ENCODE data around the gene DIAPH2. TPM values are rescaled to one million over a fixed set of nuclear protein-coding genes. Genes with fewer than 3 reads are reported as not detected.
A peak's percentile ranks its signal among the peaks of the same experiment; 100 is the strongest.

Gene DIAPH2
- total RNA-seq, 2 experiments from 2014 or later = 10.0 to 10.6 TPM

GRCh38 chrX:97587171-97587570 lies 902.5 kb downstream of the DIAPH2 start:
- DNase-seq = no peak
- ChIA-PET CTCF (no interaction called here), POLR2A (no interaction called here)
- H3K4me3 Mint-ChIP-seq = no peak overlapping the region
- H3K36me3 Mint-ChIP-seq = no peaks in the 10 kb centered on the region
- no peaks in the 10 kb centered on the region for H3K27me3 Mint-ChIP-seq
- no peaks in the 10 kb centered on the region for H3K4me1 Mint-ChIP-seq (ENCODE audit: low read depth)
- H3K27ac Mint-ChIP-seq = no peak overlapping the region
- intact Hi-C loops (cut with micrococcal nuclease) = no loop called here
- H3K9me3 Mint-ChIP-seq = no peaks in the 10 kb centered on the region

- Mint-ChIP-seq H3K4me1 (ENCODE audit: low read depth) (peaks cover 7% of the 10 kb centered on the region), H3K27ac (no peak overlapping the region), H3K9me3 (no peaks in the 10 kb centered on the region), H3K27me3 (no peaks in the 10 kb centered on the region), H3K36me3 (no peaks in the 10 kb centered on the region), H3K4me3 (no peak overlapping the region)
- no peak for DNase-seq
- CTCF ChIA-PET = no interaction called here
- POLR2A ChIA-PET = no interaction called here
- intact Hi-C loops (cut with micrococcal nuclease) = loop anchor here (5.0 kb wide), 2 partner anchors 32 to 197 kb away; no protein-coding TSS in a partner anchor
These were observed 910.1 kb downstream of the DIAPH2 start for GRCh38 chrX:97594646-97595224.

GRCh38 chrX:97597954-97598353 lies 913.3 kb downstream of the DIAPH2 start:
- Mint-ChIP-seq H3K4me3 (no peak overlapping the region), H3K9me3 (no peaks in the 10 kb centered on the region), H3K4me1 (ENCODE audit: low read depth) (peaks cover 7% of the 10 kb centered on the region), H3K27me3 (no peaks in the 10 kb centered on the region), H3K27ac (peak overlapping the region; percentile 81), H3K36me3 (no peaks in the 10 kb centered on the region)
- CTCF ChIA-PET = interaction anchor here (0.8 kb wide), 1 partner anchor 446 kb away, joined by 3 read pairs; no protein-coding TSS in a partner anchor
- peak; percentile 49 for DNase-seq
- POLR2A ChIA-PET = no interaction called here
- intact Hi-C loops (cut with micrococcal nuclease) = loop anchor here (5.0 kb wide), 2 partner anchors 36 to 201 kb away; no protein-coding TSS in a partner anchor

GRCh38 chrX:97602465-97603258 lies 918.0 kb downstream of the DIAPH2 start:
- intact Hi-C loops (cut with micrococcal nuclease) = no loop called here
- Mint-ChIP-seq H3K27ac (no peak overlapping the region), H3K4me1 (ENCODE audit: low read depth) (peaks cover 6% of the 10 kb centered on the region), H3K27me3 (no peaks in the 10 kb centered on the region), H3K4me3 (no peak overlapping the region), H3K9me3 (no peaks in the 10 kb centered on the region), H3K36me3 (no peaks in the 10 kb centered on the region)
- DNase-seq = no peak
- ChIA-PET CTCF (no interaction called here), POLR2A (no interaction called here)

- H3K4me3 Mint-ChIP-seq = no peak overlapping the region
- no peaks in the 10 kb centered on the region for H3K36me3 Mint-ChIP-seq
- no peaks in the 10 kb centered on the region for H3K27me3 Mint-ChIP-seq
- no peaks in the 10 kb centered on the region for H3K4me1 Mint-ChIP-seq (ENCODE audit: low read depth)
- H3K9me3 Mint-ChIP-seq = no peaks in the 10 kb centered on the region
- ChIA-PET POLR2A (no interaction called here), CTCF (no interaction called here)
- DNase-seq = no peak
- intact Hi-C loops (cut with micrococcal nuclease) = no loop called here
- no peak overlapping the region for H3K27ac Mint-ChIP-seq
These were observed 920.6 kb downstream of the DIAPH2 start for GRCh38 chrX:97605271-97605670.

GRCh38 chrX:97609357-97609756 lies 924.7 kb downstream of the DIAPH2 start:
- Mint-ChIP-seq H3K9me3 (no peaks in the 10 kb centered on the region), H3K27me3 (no peaks in the 10 kb centered on the region), H3K4me3 (no peak overlapping the region), H3K27ac (no peak overlapping the region), H3K4me1 (ENCODE audit: low read depth) (no peaks in the 10 kb centered on the region), H3K36me3 (no peaks in the 10 kb centered on the region)
- intact Hi-C loops (cut with micrococcal nuclease) = no loop called here
- ChIA-PET POLR2A (no interaction called here), CTCF (no interaction called here)
- no peak for DNase-seq

- H3K4me3 Mint-ChIP-seq = no peak overlapping the region
- no peaks in the 10 kb centered on the region for H3K27me3 Mint-ChIP-seq
- ChIA-PET POLR2A (no interaction called here), CTCF (no interaction called here)
- H3K4me1 Mint-ChIP-seq (ENCODE audit: low read depth) = no peaks in the 10 kb centered on the region
- H3K27ac Mint-ChIP-seq = no peak overlapping the region
- no peaks in the 10 kb centered on the region for H3K36me3 Mint-ChIP-seq
- intact Hi-C loops (cut with micrococcal nuclease) = no loop called here
- H3K9me3 Mint-ChIP-seq = no peaks in the 10 kb centered on the region
- DNase-seq = no peak
These were observed 925.3 kb downstream of the DIAPH2 start for GRCh38 chrX:97609938-97610337.

GRCh38 chrX:97616883-97617530 lies 932.4 kb downstream of the DIAPH2 start:
- intact Hi-C loops (cut with micrococcal nuclease) = no loop called here
- Mint-ChIP-seq H3K4me1 (ENCODE audit: low read depth) (no peaks in the 10 kb centered on the region), H3K27ac (no peak overlapping the region), H3K9me3 (no peaks in the 10 kb centered on the region), H3K4me3 (no peak overlapping the region), H3K36me3 (no peaks in the 10 kb centered on the region), H3K27me3 (no peaks in the 10 kb centered on the region)
- CTCF ChIA-PET = no interaction called here
- DNase-seq = peak; percentile 8
- POLR2A ChIA-PET = no interaction called here

GRCh38 chrX:97619499-97619898 lies 934.9 kb downstream of the DIAPH2 start:
- intact Hi-C loops (cut with micrococcal nuclease) = no loop called here
- Mint-ChIP-seq H3K9me3 (no peaks in the 10 kb centered on the region), H3K27me3 (no peaks in the 10 kb centered on the region), H3K27ac (no peak overlapping the region), H3K4me1 (ENCODE audit: low read depth) (no peaks in the 10 kb centered on the region), H3K36me3 (no peaks in the 10 kb centered on the region), H3K4me3 (no peak overlapping the region)
- POLR2A ChIA-PET = no interaction called here
- CTCF ChIA-PET = no interaction called here
- DNase-seq = no peak

GRCh38 chrX:97622111-97622510 lies 937.5 kb downstream of the DIAPH2 start:
- Mint-ChIP-seq H3K27ac (no peak overlapping the region), H3K9me3 (no peaks in the 10 kb centered on the region), H3K36me3 (no peaks in the 10 kb centered on the region), H3K4me1 (ENCODE audit: low read depth) (no peaks in the 10 kb centered on the region), H3K4me3 (no peak overlapping the region), H3K27me3 (no peaks in the 10 kb centered on the region)
- intact Hi-C loops (cut with micrococcal nuclease) = no loop called here
- CTCF ChIA-PET = no interaction called here
- DNase-seq = no peak
- POLR2A ChIA-PET = no interaction called here

GRCh38 chrX:97628326-97628725 lies 943.7 kb downstream of the DIAPH2 start:
- ChIA-PET POLR2A (no interaction called here), CTCF (no interaction called here)
- intact Hi-C loops (cut with micrococcal nuclease) = no loop called here
- no peak overlapping the region for H3K4me3 Mint-ChIP-seq
- H3K27me3 Mint-ChIP-seq = no peaks in the 10 kb centered on the region
- H3K36me3 Mint-ChIP-seq = no peaks in the 10 kb centered on the region
- no peak overlapping the region for H3K27ac Mint-ChIP-seq
- DNase-seq = no peak
- no peaks in the 10 kb centered on the region for H3K4me1 Mint-ChIP-seq (ENCODE audit: low read depth)
- no peaks in the 10 kb centered on the region for H3K9me3 Mint-ChIP-seq

GRCh38 chrX:97628807-97629596 lies 944.4 kb downstream of the DIAPH2 start:
- Mint-ChIP-seq H3K36me3 (no peaks in the 10 kb centered on the region), H3K4me1 (ENCODE audit: low read depth) (no peaks in the 10 kb centered on the region), H3K27me3 (no peaks in the 10 kb centered on the region), H3K9me3 (no peaks in the 10 kb centered on the region), H3K4me3 (no peak overlapping the region), H3K27ac (no peak overlapping the region)
- ChIA-PET CTCF (no interaction called here), POLR2A (no interaction called here)
- intact Hi-C loops (cut with micrococcal nuclease) = no loop called here
- no peak for DNase-seq

Measured in activated CD4-positive, alpha-beta memory T cell treated with anti-CD3 and anti-CD28 coated beads for 36 hours (primary cell).